ENCODE data around the gene HDAC1.

HDAC1 gene

GRCh38 chr1:32327204-32327603, 35.3 kb downstream of the HDAC1 start:
- H3K4me1 ChIP-seq (ENCODE audit: control insufficient read depth in 5 of 5, insufficient read depth in 5 of 5, low read length in 5 of 5), result no peaks in the 10 kb centered on the region
- H3K9ac ChIP-seq (ENCODE audit: low read length in 5 of 5), result peak overlapping the region in 1 of 5 donors; percentile 30
- H3K9me3 ChIP-seq (ENCODE audit: control insufficient read depth in 5 of 5, low read length in 5 of 5), result no peaks in the 10 kb centered on the region
- no peak overlapping the region for H3K27ac ChIP-seq (ENCODE audit: low read depth, low read length)
- H3K27me3 ChIP-seq (ENCODE audit: control insufficient read depth in 5 of 5, insufficient read depth in 4 of 5, low read length in 5 of 5), result no peaks in the 10 kb centered on the region
- H3K36me3 ChIP-seq (ENCODE audit: control insufficient read depth in 5 of 5, insufficient read depth in 5 of 5, low read length in 5 of 5), result peaks cover 4 to 66% (median 47%) of the 10 kb centered on the region in 5 donors
- no peak overlapping the region for H3K4me3 ChIP-seq (ENCODE audit: low read depth in 1 of 5, low read length in 5 of 5)

GRCh38 chr1:32329931-32330466, 38.1 kb downstream of the HDAC1 start:
- peaks cover 0 to 10% (median 8%) of the 10 kb centered on the region in 5 donors for H3K4me1 ChIP-seq (ENCODE audit: control insufficient read depth in 5 of 5, insufficient read depth in 5 of 5, low read length in 5 of 5)
- H3K9ac ChIP-seq (ENCODE audit: low read length in 5 of 5), result no peak overlapping the region
- H3K27ac ChIP-seq (ENCODE audit: low read depth, low read length), result no peak overlapping the region
- no peak overlapping the region for H3K4me3 ChIP-seq (ENCODE audit: low read depth in 1 of 5, low read length in 5 of 5)
- H3K9me3 ChIP-seq (ENCODE audit: control insufficient read depth in 5 of 5, low read length in 5 of 5), result no peaks in the 10 kb centered on the region
- H3K27me3 ChIP-seq (ENCODE audit: control insufficient read depth in 5 of 5, insufficient read depth in 4 of 5, low read length in 5 of 5), result peaks cover 0 to 2% (median 0%) of the 10 kb centered on the region in 5 donors
- peaks cover 4 to 73% (median 51%) of the 10 kb centered on the region in 5 donors for H3K36me3 ChIP-seq (ENCODE audit: control insufficient read depth in 5 of 5, insufficient read depth in 5 of 5, low read length in 5 of 5)

- Histone ChIP-seq H3K4me3 (ENCODE audit: low read depth in 1 of 5, low read length in 5 of 5) (no peak overlapping the region), H3K36me3 (ENCODE audit: control insufficient read depth in 5 of 5, insufficient read depth in 5 of 5, low read length in 5 of 5) (peaks cover 4 to 67% (median 50%) of the 10 kb centered on the region in 5 donors), H3K9ac (ENCODE audit: low read length in 5 of 5) (no peak overlapping the region), H3K27me3 (ENCODE audit: control insufficient read depth in 5 of 5, insufficient read depth in 4 of 5, low read length in 5 of 5) (peaks cover 0 to 2% (median 0%) of the 10 kb centered on the region in 5 donors), H3K27ac (ENCODE audit: low read depth, low read length) (no peak overlapping the region), H3K4me1 (ENCODE audit: control insufficient read depth in 5 of 5, insufficient read depth in 5 of 5, low read length in 5 of 5) (peaks cover 0 to 12% (median 10%) of the 10 kb centered on the region in 5 donors), H3K9me3 (ENCODE audit: control insufficient read depth in 5 of 5, low read length in 5 of 5) (no peaks in the 10 kb centered on the region)
Observed at GRCh38 chr1:32330558-32331151, 38.8 kb downstream of the HDAC1 start.

GRCh38 chr1:32331549-32331948, 39.7 kb downstream of the HDAC1 start:
- Histone ChIP-seq H3K4me1 (ENCODE audit: control insufficient read depth in 5 of 5, insufficient read depth in 5 of 5, low read length in 5 of 5) (peaks cover 0 to 17% (median 15%) of the 10 kb centered on the region in 5 donors), H3K27me3 (ENCODE audit: control insufficient read depth in 5 of 5, insufficient read depth in 4 of 5, low read length in 5 of 5) (peaks cover 0 to 2% (median 0%) of the 10 kb centered on the region in 5 donors), H3K9me3 (ENCODE audit: control insufficient read depth in 5 of 5, low read length in 5 of 5) (no peaks in the 10 kb centered on the region), H3K4me3 (ENCODE audit: low read depth in 1 of 5, low read length in 5 of 5) (no peak overlapping the region), H3K27ac (ENCODE audit: low read depth, low read length) (no peak overlapping the region), H3K36me3 (ENCODE audit: control insufficient read depth in 5 of 5, insufficient read depth in 5 of 5, low read length in 5 of 5) (peaks cover 4 to 67% (median 50%) of the 10 kb centered on the region in 5 donors), H3K9ac (ENCODE audit: low read length in 5 of 5) (no peak overlapping the region)

- H3K36me3 ChIP-seq (ENCODE audit: control insufficient read depth in 5 of 5, insufficient read depth in 5 of 5, low read length in 5 of 5), result peaks cover 4 to 59% (median 42%) of the 10 kb centered on the region in 5 donors
- no peak overlapping the region for H3K27ac ChIP-seq (ENCODE audit: low read depth, low read length)
- H3K27me3 ChIP-seq (ENCODE audit: control insufficient read depth in 5 of 5, insufficient read depth in 4 of 5, low read length in 5 of 5), result peaks cover 0 to 2% (median 0%) of the 10 kb centered on the region in 5 donors
- no peak overlapping the region for H3K9ac ChIP-seq (ENCODE audit: low read length in 5 of 5)
- no peaks in the 10 kb centered on the region for H3K9me3 ChIP-seq (ENCODE audit: control insufficient read depth in 5 of 5, low read length in 5 of 5)
- H3K4me1 ChIP-seq (ENCODE audit: control insufficient read depth in 5 of 5, insufficient read depth in 5 of 5, low read length in 5 of 5), result peaks cover 0 to 27% (median 24%) of the 10 kb centered on the region in 5 donors
- no peak overlapping the region for H3K4me3 ChIP-seq (ENCODE audit: low read depth in 1 of 5, low read length in 5 of 5)
Observed at GRCh38 chr1:32332290-32333079, 40.6 kb downstream of the HDAC1 start.

GRCh38 chr1:32333251-32333963, 41.5 kb downstream of the HDAC1 start:
- Histone ChIP-seq H3K36me3 (ENCODE audit: control insufficient read depth in 5 of 5, insufficient read depth in 5 of 5, low read length in 5 of 5) (peaks cover 0 to 51% (median 36%) of the 10 kb centered on the region in 5 donors), H3K9ac (ENCODE audit: low read length in 5 of 5) (peak overlapping the region in 1 of 5 donors; percentile 26), H3K27ac (ENCODE audit: low read depth, low read length) (no peak overlapping the region)

GRCh38 chr1:32334274-32334861, 42.5 kb downstream of the HDAC1 start:
- H3K9me3 ChIP-seq (ENCODE audit: control insufficient read depth in 5 of 5, low read length in 5 of 5), result no peaks in the 10 kb centered on the region
- H3K27ac ChIP-seq (ENCODE audit: low read depth, low read length), result no peak overlapping the region
- H3K27me3 ChIP-seq (ENCODE audit: control insufficient read depth in 5 of 5, insufficient read depth in 4 of 5, low read length in 5 of 5), result peaks cover 0 to 2% (median 0%) of the 10 kb centered on the region in 5 donors
- H3K4me3 ChIP-seq (ENCODE audit: low read depth in 1 of 5, low read length in 5 of 5), result peak overlapping the region in 3 of 5 donors; percentile 48 to 65 (median 63)
- peaks cover 0 to 41% (median 26%) of the 10 kb centered on the region in 5 donors for H3K36me3 ChIP-seq (ENCODE audit: control insufficient read depth in 5 of 5, insufficient read depth in 5 of 5, low read length in 5 of 5)
- H3K4me1 ChIP-seq (ENCODE audit: control insufficient read depth in 5 of 5, insufficient read depth in 5 of 5, low read length in 5 of 5), result peaks cover 0 to 41% (median 32%) of the 10 kb centered on the region in 5 donors
- H3K9ac ChIP-seq (ENCODE audit: low read length in 5 of 5), result peak overlapping the region in 1 of 5 donors; percentile 28

More at GRCh38 chr1:32333251-32333963, 41.5 kb downstream of the HDAC1 start:
- H3K9me3 ChIP-seq (ENCODE audit: control insufficient read depth in 5 of 5, low read length in 5 of 5), result no peaks in the 10 kb centered on the region
- H3K27me3 ChIP-seq (ENCODE audit: control insufficient read depth in 5 of 5, insufficient read depth in 4 of 5, low read length in 5 of 5), result peaks cover 0 to 2% (median 0%) of the 10 kb centered on the region in 5 donors
- no peak overlapping the region for H3K4me3 ChIP-seq (ENCODE audit: low read depth in 1 of 5, low read length in 5 of 5)
- peaks cover 0 to 36% (median 32%) of the 10 kb centered on the region in 5 donors for H3K4me1 ChIP-seq (ENCODE audit: control insufficient read depth in 5 of 5, insufficient read depth in 5 of 5, low read length in 5 of 5)

- Histone ChIP-seq H3K36me3 (ENCODE audit: control insufficient read depth in 5 of 5, insufficient read depth in 5 of 5, low read length in 5 of 5) (peaks cover 0 to 36% (median 22%) of the 10 kb centered on the region in 5 donors), H3K4me3 (ENCODE audit: low read depth in 1 of 5, low read length in 5 of 5) (peak overlapping the region; percentile 48 to 65 (median 58)), H3K9me3 (ENCODE audit: control insufficient read depth in 5 of 5, low read length in 5 of 5) (no peaks in the 10 kb centered on the region), H3K9ac (ENCODE audit: low read length in 5 of 5) (peak overlapping the region in 2 of 5 donors; percentile 63 to 69), H3K4me1 (ENCODE audit: control insufficient read depth in 5 of 5, insufficient read depth in 5 of 5, low read length in 5 of 5) (peaks cover 0 to 41% (median 32%) of the 10 kb centered on the region in 5 donors), H3K27ac (ENCODE audit: low read depth, low read length) (no peak overlapping the region), H3K27me3 (ENCODE audit: control insufficient read depth in 5 of 5, insufficient read depth in 4 of 5, low read length in 5 of 5) (peaks cover 0 to 2% (median 0%) of the 10 kb centered on the region in 5 donors)
Observed at GRCh38 chr1:32334864-32335534, 43.1 kb downstream of the HDAC1 start.

- H3K9me3 ChIP-seq (ENCODE audit: control insufficient read depth in 5 of 5, low read length in 5 of 5), result no peaks in the 10 kb centered on the region
- H3K27me3 ChIP-seq (ENCODE audit: control insufficient read depth in 5 of 5, insufficient read depth in 4 of 5, low read length in 5 of 5), result peaks cover 0 to 2% (median 0%) of the 10 kb centered on the region in 5 donors
- no peak overlapping the region for H3K27ac ChIP-seq (ENCODE audit: low read depth, low read length)
- H3K4me1 ChIP-seq (ENCODE audit: control insufficient read depth in 5 of 5, insufficient read depth in 5 of 5, low read length in 5 of 5), result peaks cover 0 to 41% (median 32%) of the 10 kb centered on the region in 5 donors
- peaks cover 0 to 31% (median 22%) of the 10 kb centered on the region in 5 donors for H3K36me3 ChIP-seq (ENCODE audit: control insufficient read depth in 5 of 5, insufficient read depth in 5 of 5, low read length in 5 of 5)
- peak overlapping the region in 1 of 5 donors; percentile 63 for H3K9ac ChIP-seq (ENCODE audit: low read length in 5 of 5)
- H3K4me3 ChIP-seq (ENCODE audit: low read depth in 1 of 5, low read length in 5 of 5), result peak overlapping the region in 4 of 5 donors; percentile 51 to 65 (median 60)
Observed at GRCh38 chr1:32335535-32335789, 43.6 kb downstream of the HDAC1 start.

Measured in subcutaneous abdominal adipose tissue (tissue), 5 donors.